Type B pancreatic cell (in vitro differentiated cells): ENCODE results near the gene TMCC3. TPM values are rescaled to one million over a fixed set of nuclear protein-coding genes. Genes with fewer than 3 reads are reported as not detected.
"Not testable (repeated sequence)": the region's sequence is repeated elsewhere in the genome, so short reads cannot be mapped to it uniquely, and the experiment has no call there.

Source experiments
- DNase-seq: peaks from one replicate; pipeline ENCODE4 v3.0.0; 2021; ENCODE audit warnings: mixed read lengths; ENCODE audit not compliant: unreplicated experiment; ENCODE audit errors: extremely low spot score
- H3K27ac Mint-ChIP-seq: 2 replicates; pipeline ENCODE4 v1.8.0; 2021; ENCODE audit warnings: mild to moderate bottlenecking, mixed read lengths
- H3K27me3 Mint-ChIP-seq: 2 replicates; pipeline ENCODE4 v1.8.0; 2021; ENCODE audit warnings: mixed read lengths
- H3K36me3 Mint-ChIP-seq: 2 replicates; pipeline ENCODE4 v1.8.0; 2021; ENCODE audit warnings: mixed read lengths
- H3K4me1 Mint-ChIP-seq: one replicate; pipeline ENCODE4 v1.8.0; 2021; ENCODE audit warnings: mixed read lengths; ENCODE audit not compliant: unreplicated experiment
- H3K4me3 Mint-ChIP-seq: 2 replicates; pipeline ENCODE4 v1.8.0; 2021; ENCODE audit warnings: mild to moderate bottlenecking, mixed read lengths
- H3K9me3 Mint-ChIP-seq: 2 replicates; pipeline ENCODE4 v1.8.0; 2021; ENCODE audit warnings: mixed read lengths
- total RNA-seq: library from RNA; stranded (reverse); gene quantifications from 2 replicates; pipeline ENCODE4 v1.2.1, GENCODE V29; 2021; ENCODE audit warnings: low replicate concordance
- TF ChIP-seq, protein P1 (sequence below): fragments of 200-600 bp; sonication (generic); conservative IDR thresholded peaks from 2 replicates; pipeline ENCODE4 v1.5.0; 2021; ENCODE audit warnings: antibody characterized with exemption, mild to moderate bottlenecking

Gene TMCC3
- total RNA-seq, 1 donor from 2014 or later: 14.1 TPM

DNA sequence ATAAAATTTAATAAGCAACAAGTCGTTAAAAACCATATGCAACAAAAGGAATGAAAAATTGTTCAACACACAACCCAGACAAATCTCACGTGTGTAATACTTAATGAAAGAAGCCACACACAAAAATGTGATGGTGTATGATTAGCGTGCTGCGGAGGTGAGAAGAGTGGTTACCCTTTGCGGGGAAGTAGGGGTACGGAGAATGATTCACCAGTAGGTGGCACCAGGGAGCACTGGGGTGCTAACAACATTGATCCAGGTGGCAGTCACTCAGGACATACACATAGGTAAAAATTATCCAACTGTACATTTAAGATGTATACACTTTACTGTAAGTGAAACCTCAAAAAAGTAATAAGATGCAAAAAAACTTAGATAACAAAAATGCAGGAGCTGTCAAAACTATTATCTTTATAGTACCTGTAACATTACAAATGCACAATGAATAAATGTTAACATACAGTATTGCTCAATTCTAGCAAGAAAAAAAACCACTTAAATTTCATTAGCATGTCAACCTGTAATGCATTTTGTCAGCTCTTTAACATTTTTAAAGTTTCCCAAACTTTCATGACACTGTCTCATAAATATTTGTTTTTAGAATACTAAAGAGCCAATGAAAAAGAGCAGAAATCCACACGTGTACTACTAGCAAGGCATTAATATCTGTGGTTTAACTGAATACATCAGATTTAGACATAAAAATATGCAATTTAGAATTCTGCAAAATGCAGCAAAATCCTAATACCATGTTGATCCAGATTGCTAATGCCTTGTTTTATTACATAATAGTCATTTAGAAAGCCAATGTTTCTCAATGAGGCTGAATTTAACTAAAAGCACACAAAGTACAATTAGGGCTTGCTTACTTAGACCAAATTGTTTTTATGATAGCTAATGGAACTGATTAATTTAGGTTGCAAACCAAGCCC is 46.7 kb downstream of the TMCC3 start:
- TF ChIP-seq, protein P1, sequence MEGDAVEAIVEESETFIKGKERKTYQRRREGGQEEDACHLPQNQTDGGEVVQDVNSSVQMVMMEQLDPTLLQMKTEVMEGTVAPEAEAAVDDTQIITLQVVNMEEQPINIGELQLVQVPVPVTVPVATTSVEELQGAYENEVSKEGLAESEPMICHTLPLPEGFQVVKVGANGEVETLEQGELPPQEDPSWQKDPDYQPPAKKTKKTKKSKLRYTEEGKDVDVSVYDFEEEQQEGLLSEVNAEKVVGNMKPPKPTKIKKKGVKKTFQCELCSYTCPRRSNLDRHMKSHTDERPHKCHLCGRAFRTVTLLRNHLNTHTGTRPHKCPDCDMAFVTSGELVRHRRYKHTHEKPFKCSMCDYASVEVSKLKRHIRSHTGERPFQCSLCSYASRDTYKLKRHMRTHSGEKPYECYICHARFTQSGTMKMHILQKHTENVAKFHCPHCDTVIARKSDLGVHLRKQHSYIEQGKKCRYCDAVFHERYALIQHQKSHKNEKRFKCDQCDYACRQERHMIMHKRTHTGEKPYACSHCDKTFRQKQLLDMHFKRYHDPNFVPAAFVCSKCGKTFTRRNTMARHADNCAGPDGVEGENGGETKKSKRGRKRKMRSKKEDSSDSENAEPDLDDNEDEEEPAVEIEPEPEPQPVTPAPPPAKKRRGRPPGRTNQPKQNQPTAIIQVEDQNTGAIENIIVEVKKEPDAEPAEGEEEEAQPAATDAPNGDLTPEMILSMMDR: peak; percentile 66
- DNase-seq: no peak
- Mint-ChIP-seq H3K4me3 (no peak overlapping the region), H3K9me3 (peaks cover 11% of the 10 kb centered on the region), H3K27me3 (peaks cover 6% of the 10 kb centered on the region), H3K4me1 (no peaks in the 10 kb centered on the region), H3K27ac (no peak overlapping the region), H3K36me3 (peaks cover 3% of the 10 kb centered on the region)

DNA sequence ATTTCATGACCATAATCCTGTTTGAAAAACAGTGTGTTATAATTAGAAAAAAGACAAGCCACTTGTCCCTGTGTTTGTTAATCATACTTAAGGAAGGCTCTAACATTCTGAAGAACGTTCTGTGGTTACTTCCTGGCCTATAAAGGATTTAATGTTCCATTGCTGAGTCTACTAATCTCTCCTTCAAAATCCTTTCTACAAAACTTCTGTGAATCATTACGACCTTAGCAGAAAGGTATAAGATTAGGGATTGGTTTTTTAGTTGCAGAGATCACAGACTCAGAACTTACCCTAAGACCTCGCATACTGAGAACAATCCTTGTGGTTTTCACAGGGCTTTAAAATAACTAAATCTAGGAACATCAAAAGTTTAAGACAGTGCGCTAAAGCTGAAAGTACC is 48.3 kb downstream of the TMCC3 start:
- peaks cover 6% of the 10 kb centered on the region for H3K27me3 Mint-ChIP-seq
- H3K4me3 Mint-ChIP-seq: no peak overlapping the region
- TF ChIP-seq, protein P1: no peak
- no peaks in the 10 kb centered on the region for H3K4me1 Mint-ChIP-seq
- DNase-seq: no peak
- H3K9me3 Mint-ChIP-seq: peaks cover 9% of the 10 kb centered on the region
- H3K27ac Mint-ChIP-seq: no peak overlapping the region
- H3K36me3 Mint-ChIP-seq: peaks cover 3% of the 10 kb centered on the region

DNA sequence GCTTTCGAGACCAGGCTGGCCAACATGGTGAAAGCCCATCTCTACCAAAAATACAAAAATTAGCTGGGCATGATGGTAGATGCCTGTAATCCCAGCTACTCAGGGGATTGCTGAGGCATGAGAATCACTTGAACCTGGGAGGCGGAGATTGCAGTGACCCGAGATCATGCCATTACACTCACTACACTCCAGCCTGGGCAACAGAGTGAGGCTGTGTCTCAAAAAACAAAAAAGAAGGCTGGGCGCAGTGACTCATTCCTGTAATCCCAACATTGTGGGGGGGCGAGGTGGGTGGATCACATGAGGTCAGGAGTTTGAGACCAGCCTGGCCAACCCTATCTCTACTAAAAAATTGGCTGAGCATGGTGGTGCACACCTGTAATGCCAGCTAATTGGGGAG is 49.0 kb downstream of the TMCC3 start:
- H3K27me3 Mint-ChIP-seq, DNase-seq, H3K4me1 Mint-ChIP-seq, H3K9me3 Mint-ChIP-seq, H3K27ac Mint-ChIP-seq, H3K4me3 Mint-ChIP-seq, H3K36me3 Mint-ChIP-seq: not testable (repeated sequence)

DNA sequence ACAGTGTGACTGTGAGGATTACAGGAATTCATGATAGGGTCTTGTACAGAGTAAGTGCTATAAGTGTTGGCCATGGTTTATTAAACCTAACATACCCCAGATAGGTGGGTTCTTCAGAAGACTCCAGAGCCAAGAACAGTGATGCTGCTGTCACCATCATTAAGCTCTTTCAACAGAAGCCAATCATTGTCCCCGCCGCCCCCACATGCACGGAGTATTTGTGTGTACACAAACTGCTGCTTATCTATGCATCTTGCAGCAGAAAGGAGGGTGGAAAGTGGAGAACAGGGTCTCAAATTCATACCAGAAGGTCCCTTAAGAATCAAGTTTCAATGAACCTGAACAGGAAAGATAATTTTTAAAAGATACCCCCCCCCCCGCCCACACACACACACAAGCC is 51.2 kb downstream of the TMCC3 start:
- TF ChIP-seq, protein P1: no peak
- H3K27me3 Mint-ChIP-seq: peaks cover 17% of the 10 kb centered on the region
- no peak overlapping the region for H3K4me3 Mint-ChIP-seq
- H3K36me3 Mint-ChIP-seq: no peaks in the 10 kb centered on the region
- H3K4me1 Mint-ChIP-seq: no peaks in the 10 kb centered on the region
- DNase-seq: no peak
- no peak overlapping the region for H3K27ac Mint-ChIP-seq
- H3K9me3 Mint-ChIP-seq: no peaks in the 10 kb centered on the region

DNA sequence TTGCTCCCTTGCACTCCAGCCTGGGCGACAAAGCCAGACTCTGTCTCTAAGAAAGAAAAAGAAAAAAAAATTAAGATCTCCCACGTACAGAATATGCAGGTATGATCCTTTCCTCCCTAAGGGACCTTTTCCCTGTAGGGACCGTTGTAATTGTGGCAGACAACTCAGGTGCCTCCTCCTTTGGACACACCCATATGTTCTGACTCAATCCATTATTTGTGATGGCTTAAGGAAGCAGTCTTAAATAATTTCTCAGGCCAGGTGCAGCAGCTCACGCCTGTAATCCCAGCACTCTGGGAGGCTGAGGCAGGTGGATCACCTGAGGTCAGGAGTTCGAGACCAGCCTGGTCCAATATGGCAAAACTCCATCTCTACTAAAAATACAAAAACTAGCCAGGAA is 53.1 kb downstream of the TMCC3 start:
- H3K36me3 Mint-ChIP-seq: no peaks in the 10 kb centered on the region

DNA sequence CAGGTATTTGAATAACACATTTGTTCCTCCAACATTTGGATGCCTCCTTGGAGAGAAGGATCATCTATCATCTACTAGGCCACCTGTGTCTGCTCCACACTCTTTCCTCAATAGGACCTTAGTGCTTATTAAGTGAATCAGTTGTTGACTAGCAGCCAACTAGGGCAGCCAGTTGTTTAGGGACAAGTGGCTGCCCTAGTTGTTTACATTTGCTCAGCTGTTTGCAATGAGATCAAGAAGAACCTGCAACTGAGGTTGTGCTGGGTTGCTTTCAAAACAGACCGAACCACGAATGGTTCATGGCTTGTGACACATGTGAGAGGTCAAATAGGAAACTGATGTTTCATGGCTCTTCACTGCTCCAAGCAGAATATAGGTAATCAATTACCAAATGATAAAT is 53.8 kb downstream of the TMCC3 start:
- no peak overlapping the region for H3K27ac Mint-ChIP-seq
- TF ChIP-seq, protein P1: no peak
- H3K36me3 Mint-ChIP-seq: no peaks in the 10 kb centered on the region
- peaks cover 4% of the 10 kb centered on the region for H3K4me1 Mint-ChIP-seq
- H3K27me3 Mint-ChIP-seq: peaks cover 21% of the 10 kb centered on the region
- no peak overlapping the region for H3K4me3 Mint-ChIP-seq
- H3K9me3 Mint-ChIP-seq: no peaks in the 10 kb centered on the region
- DNase-seq: no peak

More for the DNA sequence above, 53.1 kb downstream of the TMCC3 start:
- no peaks in the 10 kb centered on the region for H3K4me1 Mint-ChIP-seq
- TF ChIP-seq, protein P1: no peak
- no peak overlapping the region for H3K27ac Mint-ChIP-seq
- no peaks in the 10 kb centered on the region for H3K9me3 Mint-ChIP-seq
- H3K4me3 Mint-ChIP-seq: no peak overlapping the region
- H3K27me3 Mint-ChIP-seq: peaks cover 17% of the 10 kb centered on the region
- no peak for DNase-seq
